ENCODE measurements around the gene ECI2.

GRCh38 chr6:4088704-4089103 is 46.7 kb downstream of the ECI2 start:
- no peak for TF ChIP-seq CTCF (IDR thresholded peaks at IDR 0.05)
- no peak for TF ChIP-seq POLR2AphosphoS5 (IDR thresholded peaks at IDR 0.05)

Data from breast epithelium (tissue), 3 donors.